HepG2 (cell line): ENCODE measurements around the gene LASP1. TPM values are rescaled to one million over a fixed set of nuclear protein-coding genes. Genes with fewer than 3 reads are reported as not detected.

ENCODE experiments used
- ATAC-seq: fragments of 200-7000 bp; cut with Tn5 transposase; 3 replicates; pipeline ENCODE4 v1.9.1; 2020; ENCODE audit warnings: mild to moderate bottlenecking, moderate library complexity
- BruUV-seq: library from RNA; stranded (reverse); fragments of 400-500 nt; replicated peaks from 2 replicates; lab custom pipeline; 2021; lab: Mats Ljungman, UMichigan
- CTCF ChIA-PET: fragments of 300-600 bp; formaldehyde crosslinking; extraction: SDS; loops from one replicate; lab custom pipeline; 2021; ENCODE audit warnings: low total read pairs, inconsistent platforms, low intra/inter-chr PET ratio; lab: Yijun Ruan, JAX
- POLR2A ChIA-PET: fragments of 350-600 bp; sonication (Branson Sonifier 250); formaldehyde crosslinking; loops from one replicate; lab custom pipeline; 2020; ENCODE audit warnings: antibody characterized with exemption, inconsistent platforms; lab: Yijun Ruan, JAX
- DNase-seq: peaks from one replicate; pipeline ENCODE4 v3.0.0-alpha.2; 2015; ENCODE audit warnings: low spot score
- FAIRE-seq: peaks from 3 replicates; lab custom pipeline; 2011; peaks lifted over from hg19 to GRCh38; lab: Jason Lieb, UNC
- H2AFZ ChIP-seq: one replicate; pipeline ENCODE4 v1.6.1; 2011; ENCODE audit warnings: low read length, inconsistent platforms
- H3K27ac ChIP-seq: fragments of 300-600 bp; 3 replicates; pipeline ENCODE4 v1.8.0; 2011; ENCODE audit warnings: mixed run types, mild to moderate bottlenecking, mixed read lengths, low read length, inconsistent platforms; ENCODE audit not compliant: insufficient read depth; ENCODE audit errors: extremely low read length
- H3K27me3 ChIP-seq, 2 experiments: fragments of 200-600 bp in 1 of 2; 2 replicates in 1 of 2; 3 replicates in 1 of 2; pipeline versions ENCODE4 v1.6.0 to v1.8.0; 2011; ENCODE audit warnings: low read length in 2 of 2, mild to moderate bottlenecking in 2 of 2, moderate library complexity in 2 of 2, inconsistent platforms in 1 of 2; ENCODE audit not compliant: insufficient read depth in 2 of 2, control insufficient read depth in 1 of 2
- H3K36me3 ChIP-seq, 2 experiments: fragments of 200-600 bp in 1 of 2; replicated peaks in 1 of 2; 2 replicates in 1 of 2; 3 replicates in 1 of 2; pipeline versions ENCODE4 v1.5.1 to v1.8.0; 2011; ENCODE audit warnings: low read length in 2 of 2, inconsistent platforms in 1 of 2; ENCODE audit not compliant: insufficient read depth in 2 of 2, control insufficient read depth in 1 of 2
- H3K4me1 ChIP-seq: 2 replicates; pipeline ENCODE4 v1.5.1; 2012; ENCODE audit warnings: low read length, inconsistent platforms; ENCODE audit not compliant: insufficient read depth
- H3K4me2 ChIP-seq: 2 replicates; pipeline ENCODE4 v1.6.0; 2011; ENCODE audit warnings: low read depth, low read length, inconsistent platforms
- H3K4me3 ChIP-seq, 3 experiments: fragments of 200-600 bp in 1 of 3; sonication (generic), shearing (Covaris generic) in 1 of 3; replicated peaks in 1 of 3; 2 replicates each; pipeline ENCODE4 v1.5.1; 2011 to 2016; ENCODE audit warnings: low read length in 3 of 3, inconsistent platforms in 2 of 3, low read depth in 2 of 3, mild to moderate bottlenecking in 2 of 3, control low read depth in 1 of 3, mixed read lengths in 1 of 3; ENCODE audit not compliant: insufficient read depth in 1 of 3
- H3K79me2 ChIP-seq: one replicate; pipeline ENCODE4 v1.6.1; 2011; ENCODE audit warnings: low read length, inconsistent platforms; ENCODE audit not compliant: insufficient read depth
- H3K9ac ChIP-seq: 2 replicates; pipeline ENCODE4 v1.6.0; 2011; ENCODE audit warnings: mild to moderate bottlenecking, low read depth, low read length, inconsistent platforms; ENCODE audit not compliant: insufficient read depth
- H3K9me3 ChIP-seq: 2 replicates; pipeline ENCODE4 v1.5.1; 2012; ENCODE audit warnings: mild to moderate bottlenecking, low read length
- H4K20me1 ChIP-seq: 2 replicates; pipeline ENCODE4 v1.6.0; 2011; ENCODE audit warnings: inconsistent platforms, mild to moderate bottlenecking, low read length, moderate library complexity; ENCODE audit not compliant: insufficient read depth
- BCL6 ChIP-seq: IDR thresholded peaks from 2 replicates; pipeline ENCODE4 v1.6.1; 2016; ENCODE audit warnings: missing genetic modification reagents, missing compliant biosample characterization
- DNMT3B ChIP-seq: conservative IDR thresholded peaks from 2 replicates; pipeline ENCODE4 v1.6.1; 2016; ENCODE audit warnings: missing biosample characterization, control low read depth
- EP300 ChIP-seq, 3 experiments: sonication (generic) in 1 of 3; formaldehyde crosslinking in 1 of 3; IDR thresholded peaks; 2 replicates each; pipeline versions ENCODE4 v1.5.1 to v1.6.1; 2011 to 2020; ENCODE audit warnings: low read depth in 2 of 3, low read length in 2 of 3, borderline replicate concordance in 1 of 3, improper control_type of control experiment in 1 of 3, mild to moderate bottlenecking in 1 of 3, missing genetic modification reagents in 1 of 3, moderate library complexity in 1 of 3
- HNRNPK ChIP-seq: fragments of 200-400 bp; formaldehyde crosslinking; IDR thresholded peaks from 2 replicates; pipeline ENCODE4 v1.6.1; 2018; ENCODE audit warnings: low read length, low read depth, moderate library complexity, mild to moderate bottlenecking; ENCODE audit not compliant: poor library complexity, severe bottlenecking
- LCORL ChIP-seq, 2 experiments: fragments of 450-650 bp in 1 of 2; sonication (generic) in 1 of 2; formaldehyde crosslinking in 1 of 2; IDR thresholded peaks; 2 replicates each; pipeline versions ENCODE4 v1.5.0 to v1.6.1; 2017 to 2020; ENCODE audit warnings: antibody characterized with exemption in 1 of 2, missing genetic modification reagents in 1 of 2
- MED1 ChIP-seq: sonication (generic); formaldehyde crosslinking; IDR thresholded peaks from 2 replicates; pipeline ENCODE4 v1.4.0; 2020; ENCODE audit warnings: missing genetic modification reagents
- MEIS2 ChIP-seq: sonication (generic); formaldehyde crosslinking; IDR thresholded peaks from 2 replicates; pipeline ENCODE4 v1.9.0; 2021; ENCODE audit warnings: mild to moderate bottlenecking, missing genetic modification reagents
- MIER3 ChIP-seq: IDR thresholded peaks from 2 replicates; pipeline ENCODE4 v1.6.1; 2016; ENCODE audit warnings: missing compliant biosample characterization, borderline replicate concordance
- MTA3 ChIP-seq: sonication (generic); formaldehyde crosslinking; IDR thresholded peaks from 2 replicates; pipeline ENCODE4 v1.4.0; 2020; ENCODE audit warnings: missing genetic modification reagents
- NFE2L2 ChIP-seq: fragments of 150-350 bp; IDR thresholded peaks from 2 replicates; pipeline ENCODE4 v1.6.1; 2014; ENCODE audit warnings: low read length
- ONECUT2 ChIP-seq: sonication (generic); formaldehyde crosslinking; IDR thresholded peaks from 2 replicates; pipeline ENCODE4 v1.4.0; 2020; ENCODE audit warnings: missing genetic modification reagents
- PAX8 ChIP-seq: sonication (generic); formaldehyde crosslinking; IDR thresholded peaks from 2 replicates; pipeline ENCODE4 v1.8.0; 2022; ENCODE audit warnings: mild to moderate bottlenecking, missing genetic modification reagents, borderline replicate concordance
- ZBTB33 ChIP-seq: sonication (generic); formaldehyde crosslinking; IDR thresholded peaks from 2 replicates; pipeline ENCODE4 v1.4.0; 2020; ENCODE audit warnings: missing genetic modification reagents
- ZFX ChIP-seq: sonication (generic); formaldehyde crosslinking; IDR thresholded peaks from 2 replicates; pipeline ENCODE4 v1.4.0; 2020; ENCODE audit warnings: mild to moderate bottlenecking, low read depth, missing genetic modification reagents, moderate library complexity
- ZNF33A ChIP-seq: sonication (generic); formaldehyde crosslinking; IDR thresholded peaks from 2 replicates; pipeline ENCODE4 v1.5.1; 2020; ENCODE audit warnings: missing genetic modification reagents, mild to moderate bottlenecking, moderate library complexity, borderline replicate concordance
- WGBS: methylation state at CpG from one replicate; pipeline ENCODE4 v1.1.6; 2017; ENCODE audit warnings: low lambda C conversion rate; 5-methylcytosine and 5-hydroxymethylcytosine counted together
- in situ Hi-C: cut with HindIII; loops from 2 replicates; pipeline ENCODE4 v1.10.0; 2017; ENCODE audit warnings: low pct_unique_long_range_greater_than_20kb; ENCODE audit not compliant: extremely low pct_ligation_motif_present
- intact Hi-C: fragments of 100-400 bp; cut with micrococcal nuclease; formaldehyde crosslinking; loops from one replicate; pipeline ENCODE4 v1.10.0; 2022; ENCODE audit not compliant: unreplicated experiment
- polyA plus RNA-seq, 8 experiments: library from polyadenylated mRNA; depleted of rRNA in 3 of 8; stranded (reverse) in 7 of 8; unstranded in 1 of 8; fragments of >200 nt; fragmentation: Illumina TruSeq in 4 of 8; extraction: Trizol in 4 of 8; gene quantifications; 2 replicates each; pipeline versions ENCODE4 v1.2.1 to v1.2.3, GENCODE V29; 2011 to 2016; ENCODE audit warnings: low read depth in 4 of 8, missing spikeins in 1 of 8, mixed read lengths in 1 of 8; ENCODE audit not compliant: insufficient read depth in 1 of 8
- total RNA-seq, 5 experiments: library from RNA; depleted of rRNA; stranded (reverse); fragments of >200 nt; fragmentation: Illumina TruSeq; extraction: Trizol; gene quantifications; 2 replicates each; pipeline ENCODE4 v1.2.3, GENCODE V29; 2016; ENCODE audit warnings: low read depth in 1 of 5
- TF ChIP-seq, protein P1 (sequence below): sonication (generic); formaldehyde crosslinking; IDR thresholded peaks from 2 replicates; pipeline ENCODE4 v1.4.0; 2020; ENCODE audit warnings: missing genetic modification reagents, borderline replicate concordance
- TF ChIP-seq, protein P2 (sequence below): sonication (generic); formaldehyde crosslinking; IDR thresholded peaks from 2 replicates; pipeline ENCODE4 v1.4.0; 2020; ENCODE audit warnings: mild to moderate bottlenecking, missing genetic modification reagents

The LASP1 gene
- total and polyA plus RNA-seq, 2 of the 13 experiments (the other 11 are each of a cell fraction or from before 2014, with no cell fraction given), result 70.1 to 97.0 TPM

GRCh38 chr17:38867179-38867967 lies 2.5 kb upstream of the LASP1 start:
- WGBS, result 5% methylated on average over 31 of the region's 31 CpGs
- FAIRE-seq, result no peak
- peaks cover 23% of the 10 kb centered on the region for H3K79me2 ChIP-seq
- no peaks in the 10 kb centered on the region for H3K9me3 ChIP-seq
- H3K27me3 ChIP-seq, result peaks cover 0 to 2% of the 10 kb centered on the region in 2 experiments; a peak in 2 of 5 replicates
- intact Hi-C loops (loop anchor here (5.0 kb wide), 1 partner anchor 115 kb away; the partner anchor contains the start of gene PSMB3), in situ Hi-C loops (loop anchor here (5.0 kb wide), 1 partner anchor 285 kb away; the partner anchor contains the start of gene PLXDC1)
- DNase-seq, result peak; percentile 77
- POLR2A ChIA-PET, result interaction anchor here (1.1 to 7.3 kb wide), 10 partner anchors 10 to 333 kb away, joined by 3 to 175 read pairs (median 27); partner anchors contain the start of genes LASP1NB, PSMB3, RPL19 and RPL23
- no peaks in the 10 kb centered on the region; a peak in 1 of 5 replicates for H3K36me3 ChIP-seq
- ATAC-seq, result peak; percentile 3; the same call in 1 of the 3 replicates
- CTCF ChIA-PET, result interaction anchor here (1.4 kb wide), 1 partner anchor 285 kb away, joined by 4 read pairs; no protein-coding TSS in a partner anchor
- peak overlapping the region; percentile 98 to 99 (median 99) for H3K4me3 ChIP-seq
- H3K4me1 ChIP-seq, result peaks cover 36% of the 10 kb centered on the region
- H2AFZ ChIP-seq, result peak overlapping the region; percentile 73
- peak overlapping the region; percentile 88 for H3K27ac ChIP-seq
- peak overlapping the region; percentile 87 for H3K9ac ChIP-seq
- H3K4me2 ChIP-seq, result peak overlapping the region; percentile 83
- H4K20me1 ChIP-seq, result peaks cover 9% of the 10 kb centered on the region
- BruUV-seq, result no TSS peak
- TF ChIP-seq EP300 (IDR thresholded peaks at IDR 0.05; ENCODE audit: low read depth in 2 of 2, low read length in 2 of 2), result peak in 1 of 2 experiments; percentile 31; a peak in 1 of 4 replicates
- no peak for TF ChIP-seq EP300 (CRISPR knock-in tag; IDR thresholded peaks at IDR 0.05; ENCODE audit: borderline replicate concordance)
- no peak for TF ChIP-seq PAX8 (CRISPR knock-in tag)
- peak; percentile 31; the same call in 1 of the 2 replicates for TF ChIP-seq ZBTB33 (CRISPR knock-in tag)
- TF ChIP-seq, protein P1, sequence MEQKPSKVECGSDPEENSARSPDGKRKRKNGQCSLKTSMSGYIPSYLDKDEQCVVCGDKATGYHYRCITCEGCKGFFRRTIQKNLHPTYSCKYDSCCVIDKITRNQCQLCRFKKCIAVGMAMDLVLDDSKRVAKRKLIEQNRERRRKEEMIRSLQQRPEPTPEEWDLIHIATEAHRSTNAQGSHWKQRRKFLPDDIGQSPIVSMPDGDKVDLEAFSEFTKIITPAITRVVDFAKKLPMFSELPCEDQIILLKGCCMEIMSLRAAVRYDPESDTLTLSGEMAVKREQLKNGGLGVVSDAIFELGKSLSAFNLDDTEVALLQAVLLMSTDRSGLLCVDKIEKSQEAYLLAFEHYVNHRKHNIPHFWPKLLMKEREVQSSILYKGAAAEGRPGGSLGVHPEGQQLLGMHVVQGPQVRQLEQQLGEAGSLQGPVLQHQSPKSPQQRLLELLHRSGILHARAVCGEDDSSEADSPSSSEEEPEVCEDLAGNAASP (CRISPR knock-in tag), result peak; percentile 40; the same call in 1 of the 2 replicates
- TF ChIP-seq ZFX (CRISPR knock-in tag), result no peak
- TF ChIP-seq MTA3, result no peak
- TF ChIP-seq DNMT3B (CRISPR knock-in tag), result no peak
- TF ChIP-seq ONECUT2, result peak; percentile 77
- no peak for TF ChIP-seq HNRNPK
- TF ChIP-seq, protein P2, sequence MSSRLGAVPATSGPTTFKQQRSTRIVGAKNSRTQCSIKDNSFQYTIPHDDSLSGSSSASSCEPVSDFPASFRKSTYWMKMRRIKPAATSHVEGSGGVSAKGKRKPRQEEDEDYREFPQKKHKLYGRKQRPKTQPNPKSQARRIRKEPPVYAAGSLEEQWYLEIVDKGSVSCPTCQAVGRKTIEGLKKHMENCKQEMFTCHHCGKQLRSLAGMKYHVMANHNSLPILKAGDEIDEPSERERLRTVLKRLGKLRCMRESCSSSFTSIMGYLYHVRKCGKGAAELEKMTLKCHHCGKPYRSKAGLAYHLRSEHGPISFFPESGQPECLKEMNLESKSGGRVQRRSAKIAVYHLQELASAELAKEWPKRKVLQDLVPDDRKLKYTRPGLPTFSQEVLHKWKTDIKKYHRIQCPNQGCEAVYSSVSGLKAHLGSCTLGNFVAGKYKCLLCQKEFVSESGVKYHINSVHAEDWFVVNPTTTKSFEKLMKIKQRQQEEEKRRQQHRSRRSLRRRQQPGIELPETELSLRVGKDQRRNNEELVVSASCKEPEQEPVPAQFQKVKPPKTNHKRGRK (CRISPR knock-in tag), result no peak
- peak; percentile 15; the same call in 1 of the 2 replicates for TF ChIP-seq MEIS2 (CRISPR knock-in tag)
- TF ChIP-seq MED1, result peak; percentile 74
- no peak for TF ChIP-seq NFE2L2
- peak; percentile 56; the same call in 1 of the 2 replicates for TF ChIP-seq BCL6
- peak; percentile 49; the same call in 1 of the 2 replicates for TF ChIP-seq LCORL (IDR thresholded peaks at IDR 0.05)
- TF ChIP-seq LCORL (CRISPR knock-in tag; IDR thresholded peaks at IDR 0.05), result peak; percentile 60
- TF ChIP-seq MIER3 (CRISPR knock-in tag), result 0 out of 2 replicates have a peak, but pooled peaks have one; percentile 4
- no peak; the same call in 1 of the 2 replicates for TF ChIP-seq ZNF33A (CRISPR knock-in tag)
